GM12865 (cell line): ENCODE results near the gene RBM39.
A peak's percentile ranks its signal among the peaks of the same experiment; 100 is the strongest.
"Not testable (repeated sequence)": the region's sequence is repeated elsewhere in the genome, so short reads cannot be mapped to it uniquely, and the experiment has no call there.

Experiments used
- DNase-seq: peaks from one replicate; pipeline ENCODE4 v3.0.0; 2010; ENCODE audit warnings: low read depth
- H3K4me3 ChIP-seq: 2 replicates; pipeline ENCODE4 v1.5.1; 2011; ENCODE audit warnings: mild to moderate bottlenecking, low read depth, low read length, control low read depth
- TF ChIP-seq, protein P1 (sequence below): IDR thresholded peaks from 2 replicates; pipeline ENCODE4 v1.5.1; 2011; ENCODE audit warnings: low read length, control low read depth, low read depth, inconsistent platforms; ENCODE audit not compliant: insufficient read depth; ENCODE audit errors: missing control alignments

RBM39 gene

DNA sequence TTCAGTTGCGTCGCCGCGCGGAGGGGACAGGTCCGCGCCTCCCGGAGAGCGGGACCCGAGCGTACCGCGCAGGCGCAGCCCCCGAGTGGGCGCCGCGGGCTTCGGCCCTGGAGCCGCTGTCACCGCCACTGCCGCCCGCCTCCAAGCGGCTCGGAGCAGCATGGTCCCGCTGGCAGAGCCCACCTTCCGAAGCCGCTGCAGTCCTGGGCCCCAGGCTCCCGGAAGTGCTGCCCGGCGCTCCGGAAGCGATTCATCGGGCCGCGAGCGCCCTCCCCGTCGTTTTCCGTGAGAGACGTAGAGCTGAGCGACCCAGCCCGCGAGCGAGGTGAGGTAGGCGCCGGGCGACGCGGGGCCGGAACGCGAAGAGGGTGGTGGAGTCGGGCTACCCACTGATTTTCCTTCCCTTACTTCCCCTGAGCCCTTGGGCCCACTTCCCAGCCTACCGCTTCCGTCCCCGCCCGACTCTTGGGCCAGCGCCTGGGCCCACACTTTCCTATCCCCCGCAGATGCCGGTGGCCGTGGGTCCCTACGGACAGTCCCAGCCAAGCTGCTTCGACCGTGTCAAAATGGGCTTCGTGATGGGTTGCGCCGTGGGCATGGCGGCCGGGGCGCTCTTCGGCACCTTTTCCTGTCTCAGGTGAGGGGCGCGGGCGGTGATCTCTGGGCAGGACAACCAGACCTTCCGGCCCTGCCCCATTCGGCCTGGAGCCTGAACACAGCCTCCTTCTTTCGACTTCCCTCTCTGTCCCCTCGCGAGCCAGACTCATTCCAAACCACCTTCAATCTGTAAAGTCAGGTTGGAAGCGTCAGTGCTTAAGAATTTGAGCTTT, 42.7 kb downstream of the RBM39 start, which contains the start of the genes NFS1 and ROMO1:
TSS of gene NFS1 (minus strand) at position 226 of the 830 bp plus-strand sequence. CDS start at position 162, 64 bp downstream.
TSS of gene ROMO1 (plus strand) at position 279 of the 830 bp plus-strand sequence. CDS start at position 507, 228 bp downstream.
- peak within 1 kb of the TSS; percentile 99 for H3K4me3 ChIP-seq
- peak; percentile 91 for DNase-seq
- TF ChIP-seq, protein P1, sequence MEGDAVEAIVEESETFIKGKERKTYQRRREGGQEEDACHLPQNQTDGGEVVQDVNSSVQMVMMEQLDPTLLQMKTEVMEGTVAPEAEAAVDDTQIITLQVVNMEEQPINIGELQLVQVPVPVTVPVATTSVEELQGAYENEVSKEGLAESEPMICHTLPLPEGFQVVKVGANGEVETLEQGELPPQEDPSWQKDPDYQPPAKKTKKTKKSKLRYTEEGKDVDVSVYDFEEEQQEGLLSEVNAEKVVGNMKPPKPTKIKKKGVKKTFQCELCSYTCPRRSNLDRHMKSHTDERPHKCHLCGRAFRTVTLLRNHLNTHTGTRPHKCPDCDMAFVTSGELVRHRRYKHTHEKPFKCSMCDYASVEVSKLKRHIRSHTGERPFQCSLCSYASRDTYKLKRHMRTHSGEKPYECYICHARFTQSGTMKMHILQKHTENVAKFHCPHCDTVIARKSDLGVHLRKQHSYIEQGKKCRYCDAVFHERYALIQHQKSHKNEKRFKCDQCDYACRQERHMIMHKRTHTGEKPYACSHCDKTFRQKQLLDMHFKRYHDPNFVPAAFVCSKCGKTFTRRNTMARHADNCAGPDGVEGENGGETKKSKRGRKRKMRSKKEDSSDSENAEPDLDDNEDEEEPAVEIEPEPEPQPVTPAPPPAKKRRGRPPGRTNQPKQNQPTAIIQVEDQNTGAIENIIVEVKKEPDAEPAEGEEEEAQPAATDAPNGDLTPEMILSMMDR, result peak; percentile 6

DNA sequence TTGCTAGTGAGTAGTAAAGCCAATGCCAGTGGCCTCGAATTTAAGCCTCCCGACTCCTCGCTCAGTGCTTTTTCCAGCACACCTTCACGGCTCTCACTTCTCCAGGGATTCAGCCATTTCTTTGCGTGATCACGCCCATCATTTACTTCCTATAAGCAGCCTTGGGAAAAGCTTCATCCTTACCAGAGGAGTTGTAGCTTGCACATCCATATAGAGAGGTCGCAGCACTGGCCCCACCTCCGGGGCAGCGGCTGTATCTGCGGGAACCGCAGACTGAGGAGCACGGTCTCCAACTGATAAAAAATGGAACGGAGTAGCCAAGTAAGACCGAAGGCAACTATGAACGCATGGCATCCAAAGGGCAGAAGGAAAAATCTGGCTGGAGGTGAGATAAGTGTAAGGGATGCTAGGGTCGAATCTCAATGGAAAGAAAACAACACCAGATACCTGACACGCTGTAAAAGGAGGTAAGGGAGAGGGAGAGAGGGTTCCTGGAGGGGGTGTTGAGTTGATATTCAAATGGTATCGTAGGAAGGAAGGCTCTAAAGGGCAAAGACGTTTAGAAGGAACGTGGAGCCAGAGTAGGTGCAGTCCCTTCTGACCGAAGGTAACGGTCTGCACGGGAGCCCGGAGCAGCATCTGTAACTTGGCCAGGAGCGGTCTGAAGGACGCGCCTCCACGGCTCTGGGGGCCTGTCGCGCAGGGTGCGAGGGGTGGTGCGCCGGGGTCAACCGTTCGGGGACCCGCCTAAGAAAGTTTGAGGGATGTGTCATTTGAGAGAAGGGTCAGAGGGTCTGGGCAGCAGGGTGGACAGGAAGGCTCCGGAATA, 43.5 kb downstream of the RBM39 start:
- peak overlapping the region; percentile 99 for H3K4me3 ChIP-seq
- TF ChIP-seq, protein P1, result no peak
- DNase-seq, result no peak

DNA sequence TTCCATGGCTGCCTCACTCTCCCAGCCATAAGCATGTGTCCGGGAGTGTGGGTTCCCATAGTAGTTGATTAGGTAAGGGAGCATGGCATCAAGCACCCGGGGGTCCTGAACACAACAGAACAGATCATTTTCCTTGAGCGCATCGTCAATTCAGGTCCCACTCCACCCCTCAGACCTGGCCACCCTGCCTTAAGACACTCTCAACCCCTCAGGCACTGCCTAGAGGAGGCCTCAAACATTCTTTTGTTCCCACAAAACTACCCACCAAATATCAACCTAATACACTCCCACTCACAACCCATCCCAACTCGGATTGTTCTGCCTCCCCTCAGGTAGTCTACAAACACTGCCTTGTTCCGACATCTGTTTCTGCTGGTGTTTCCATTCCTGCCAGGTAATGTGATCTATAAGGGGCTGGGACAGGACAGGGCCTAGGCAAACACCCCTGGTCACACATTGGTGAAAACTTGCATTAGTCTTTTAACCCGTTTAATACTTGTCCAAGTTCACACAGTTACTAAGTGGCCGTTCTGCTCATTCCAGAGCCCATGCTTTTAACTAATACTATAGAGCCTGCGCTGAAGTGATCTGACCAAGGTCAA, 44.3 kb downstream of the RBM39 start:
- DNase-seq, result no peak
- peak overlapping the region; percentile 99 for H3K4me3 ChIP-seq
- TF ChIP-seq, protein P1, result no peak

DNA sequence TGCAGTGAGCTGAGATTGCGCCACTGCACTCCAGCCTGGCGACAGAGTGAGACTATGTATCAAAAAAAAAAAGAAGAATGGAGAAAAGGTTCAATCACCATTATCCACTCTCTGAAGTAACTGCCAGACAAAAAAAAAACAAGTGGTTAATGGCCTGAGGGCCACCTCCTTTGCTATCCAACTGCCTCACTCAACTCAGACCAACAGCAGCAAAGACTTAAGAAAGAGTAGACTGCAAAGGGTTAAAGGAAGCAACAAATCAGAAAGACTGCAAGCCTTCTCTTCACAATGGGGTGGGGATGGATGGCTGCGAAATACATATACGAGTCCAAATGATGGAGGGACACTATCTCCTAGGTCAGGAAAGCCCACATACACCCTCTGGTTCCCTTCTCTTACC, 46.1 kb downstream of the RBM39 start:
- no peak overlapping the region for H3K4me3 ChIP-seq
- TF ChIP-seq, protein P1, result no peak
- DNase-seq, result no peak

DNA sequence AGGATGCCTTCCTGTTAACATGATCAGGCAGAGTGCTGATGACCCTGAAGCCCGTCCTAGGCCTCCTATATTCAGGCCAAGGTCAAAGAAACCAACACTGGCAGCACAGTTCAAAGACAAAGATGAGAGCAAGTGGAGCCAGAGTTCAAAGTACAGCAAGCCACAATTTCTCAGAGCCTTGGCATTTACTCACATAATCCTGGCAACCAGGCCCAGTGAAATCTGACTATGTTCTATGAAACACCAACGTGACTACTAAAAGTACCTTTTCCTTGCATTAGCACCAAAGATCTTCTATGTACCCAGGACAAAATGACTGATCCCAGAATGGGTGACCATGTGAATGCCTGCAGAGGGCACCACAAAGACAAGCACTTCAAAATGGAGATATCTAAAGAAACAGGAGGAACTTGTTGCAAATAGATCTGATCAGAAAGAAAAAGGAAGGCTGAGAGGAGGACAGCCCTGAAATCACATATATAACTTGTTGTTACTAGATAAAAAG, 46.8 kb downstream of the RBM39 start:
- no peak overlapping the region for H3K4me3 ChIP-seq
- TF ChIP-seq, protein P1, result no peak
- no peak for DNase-seq

DNA sequence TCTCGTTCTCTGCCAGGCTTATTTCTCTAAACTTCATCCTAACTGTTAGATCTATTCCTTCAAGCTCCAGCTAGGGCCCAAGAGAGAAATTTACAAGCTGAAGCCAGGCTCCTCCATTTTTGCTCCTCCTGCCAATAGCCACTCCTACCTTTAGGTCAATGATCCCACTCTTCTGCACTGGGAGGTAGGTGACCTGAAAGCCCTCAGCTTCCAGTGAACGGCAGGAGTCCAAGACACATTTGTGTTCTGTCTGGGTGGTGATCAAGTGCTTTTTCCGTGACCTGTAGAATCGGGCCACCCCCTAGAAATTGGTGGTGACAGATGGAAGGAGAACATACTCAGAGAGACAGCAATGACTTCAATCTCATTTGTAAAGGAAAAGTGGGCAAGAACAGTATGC, 51.8 kb downstream of the RBM39 start:
- DNase-seq, result no peak
- TF ChIP-seq, protein P1, result no peak
- H3K4me3 ChIP-seq, result no peak overlapping the region

DNA sequence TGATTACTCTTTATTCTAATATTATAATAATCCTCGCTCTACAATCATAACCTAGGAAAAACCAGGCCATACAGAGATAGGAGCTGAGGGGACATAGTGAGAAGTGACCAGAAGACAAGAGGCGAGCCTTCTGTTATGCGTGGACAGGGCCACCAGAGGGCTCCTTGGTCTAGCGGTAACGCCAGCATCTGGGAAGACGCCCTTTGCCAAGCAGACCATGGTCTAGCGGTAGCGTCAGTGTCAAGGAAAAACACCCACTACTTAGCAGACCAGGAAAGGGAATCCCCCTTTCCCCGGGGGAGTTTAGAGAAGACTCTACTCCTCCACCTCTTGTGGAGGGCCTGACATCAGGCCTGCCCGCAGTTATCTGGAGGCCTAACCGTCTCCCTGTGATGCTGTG, 55.2 kb downstream of the RBM39 start:
- not testable (repeated sequence) for DNase-seq, H3K4me3 ChIP-seq

DNA sequence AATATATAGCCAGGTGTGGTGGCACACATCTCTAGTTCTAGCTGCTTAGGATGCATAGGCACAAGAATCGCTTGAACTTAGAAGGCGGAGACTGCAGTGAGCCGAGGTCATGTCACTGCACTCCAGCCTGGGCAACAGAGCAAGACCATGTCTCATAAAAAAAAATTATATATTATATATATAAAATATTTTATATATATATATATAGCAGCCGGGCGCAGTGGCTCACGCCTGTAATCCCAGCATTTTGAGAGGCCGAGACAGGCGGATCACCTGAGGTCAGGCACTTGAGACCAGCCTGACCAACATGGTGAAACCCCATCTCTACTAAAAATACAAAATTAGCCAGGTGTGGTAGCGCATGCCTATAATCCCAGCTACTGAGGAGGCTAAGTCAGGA, 56.7 kb downstream of the RBM39 start:
- DNase-seq, H3K4me3 ChIP-seq: not testable (repeated sequence)
